Cerebellar nuclear complex (tissue), 1 donor: ENCODE data around the gene MYO5C.
A peak's percentile ranks its signal among the peaks of the same experiment; 100 is the strongest.
"Not testable (repeated sequence)": the region's sequence is repeated elsewhere in the genome, so short reads cannot be mapped to it uniquely, and the experiment has no call there.

Experiments
- DNase-seq, 2 experiments: peaks; one replicate each; lab custom pipeline; 2025; lab: John Stamatoyannopoulos, UW

MYO5C gene

GRCh38 chr15:52306270-52306669, 10.7 kb upstream of the MYO5C start:
- no peak for DNase-seq

DNA sequence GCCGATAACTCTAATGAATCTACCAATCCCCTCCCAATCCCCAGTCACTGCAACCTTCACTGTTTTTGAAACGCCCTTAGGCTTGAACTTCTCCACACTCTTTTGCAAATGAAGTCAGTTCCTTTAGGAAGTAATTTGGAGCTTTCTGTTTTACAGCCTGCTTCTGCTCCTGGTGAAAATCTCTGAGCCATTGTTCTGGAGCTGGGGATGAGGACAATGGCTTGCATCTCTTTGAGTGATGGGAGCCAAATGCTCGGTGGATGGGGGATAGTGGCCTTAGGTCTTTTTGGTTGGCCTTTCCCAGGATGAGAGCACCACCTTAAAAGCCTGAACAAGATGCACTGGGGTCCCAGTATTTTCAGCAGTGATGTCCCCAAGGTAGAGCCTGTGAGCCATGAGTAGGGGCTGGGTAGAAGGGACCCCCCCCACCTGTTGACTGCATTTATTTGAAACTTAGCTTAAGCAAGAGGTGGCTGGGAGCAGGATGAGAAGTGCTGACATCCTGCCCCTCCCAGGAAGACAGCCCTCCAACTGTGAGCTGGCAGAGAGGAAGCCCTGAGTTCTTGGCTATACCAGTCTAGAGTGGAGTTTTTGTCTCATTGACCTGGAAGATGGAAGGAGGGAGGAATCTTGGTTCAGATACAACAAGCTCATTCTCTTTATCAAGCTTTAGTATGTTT, 7.6 kb upstream of the MYO5C start:
- no peak for DNase-seq

GRCh38 chr15:52301265-52301847, 5.8 kb upstream of the MYO5C start:
- DNase-seq = no peak

DNA sequence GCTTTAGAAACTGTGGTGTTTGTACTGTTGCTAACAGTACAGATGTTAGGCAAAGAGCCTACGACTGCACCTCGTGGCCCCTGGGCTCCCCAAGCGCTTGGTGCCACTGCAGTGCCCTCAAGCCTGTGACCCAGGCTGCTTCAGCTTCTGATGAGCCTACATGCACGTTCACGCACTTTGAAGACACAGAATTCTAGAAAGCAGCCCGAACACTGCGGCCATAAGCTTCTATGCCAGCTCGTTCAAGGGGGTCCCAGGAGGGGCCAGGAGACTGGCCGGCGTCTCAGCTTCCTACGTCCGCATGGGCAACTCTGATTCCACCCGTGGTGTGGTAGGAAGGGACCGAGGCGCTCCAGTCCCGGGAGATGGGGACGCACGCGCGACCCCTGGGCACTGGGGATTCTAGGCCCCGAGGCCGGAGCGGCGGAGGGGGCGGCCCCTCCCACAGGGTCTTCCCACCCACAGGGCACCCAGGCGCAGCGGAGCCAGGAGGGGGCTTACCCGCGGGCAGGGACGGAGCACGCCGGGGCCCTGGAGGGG, 653 bp downstream of the MYO5C start:
- DNase-seq = no peak

GRCh38 chr15:52292780-52293392, 2.7 kb downstream of the MYO5C start:
- DNase-seq = no peak

DNA sequence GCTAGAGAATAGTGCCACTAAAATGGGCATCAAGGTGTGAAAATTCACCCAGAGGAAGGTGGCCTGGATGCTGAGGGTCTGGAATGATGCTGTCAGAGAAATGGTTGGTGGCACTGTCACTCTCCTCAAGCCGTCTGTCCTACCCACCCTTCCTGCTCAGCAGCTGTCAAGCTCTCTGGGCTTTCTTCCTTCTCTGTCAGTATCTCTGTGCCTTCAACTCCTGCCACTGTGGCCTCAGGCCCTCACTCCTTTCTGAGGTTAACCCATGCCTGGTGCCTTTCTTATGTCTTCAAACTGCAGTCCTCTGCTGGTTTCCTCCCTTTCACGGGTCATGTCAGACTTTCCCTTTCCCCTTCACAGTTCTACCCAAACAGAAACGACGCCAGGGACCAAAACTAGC, 4.4 kb downstream of the MYO5C start:
- no peak for DNase-seq

GRCh38 chr15:52290800-52291199, 4.8 kb downstream of the MYO5C start:
- no peak for DNase-seq

DNA sequence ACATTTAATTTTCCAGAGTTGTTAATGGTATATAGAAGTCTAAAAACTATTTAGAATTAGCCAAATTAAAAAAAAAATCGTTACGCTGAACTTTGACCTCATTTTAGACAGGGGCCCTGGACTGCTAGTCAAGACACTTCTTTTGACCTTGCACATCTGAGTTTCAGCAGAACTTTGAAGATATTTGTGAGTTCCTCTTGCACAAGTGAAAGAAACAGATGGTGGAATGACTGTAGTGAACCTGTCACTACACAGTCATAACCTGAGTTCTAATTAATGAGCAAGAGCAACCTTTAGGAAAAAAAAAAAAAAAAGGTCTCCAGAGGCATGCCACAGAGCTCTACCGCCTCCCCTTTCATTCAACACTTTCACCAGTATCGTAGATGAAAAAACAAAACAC, 5.3 kb downstream of the MYO5C start:
- DNase-seq = no peak

DNA sequence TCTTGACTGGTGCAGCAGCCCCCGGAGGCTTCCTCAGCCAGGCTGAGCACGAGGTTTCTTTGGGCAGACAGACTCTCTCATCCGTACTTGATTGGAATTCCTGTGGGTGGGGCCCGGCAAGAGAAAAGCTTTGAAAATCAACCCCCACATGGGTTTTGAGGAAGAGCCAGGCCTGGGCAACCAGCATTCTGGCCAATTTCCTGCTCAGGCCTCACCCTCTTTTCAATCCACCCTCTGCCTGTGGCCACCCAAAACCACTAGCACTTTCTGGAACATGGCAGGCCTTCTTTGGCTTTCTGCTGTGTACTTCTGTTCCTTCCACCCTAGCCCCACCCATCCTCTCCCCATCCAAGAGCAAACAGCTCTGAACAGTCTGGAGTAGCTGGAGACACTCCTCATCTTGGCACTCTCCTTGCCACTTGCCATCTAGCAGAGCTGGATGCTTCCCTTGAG, 5.9 kb downstream of the MYO5C start:
- DNase-seq = no peak

DNA sequence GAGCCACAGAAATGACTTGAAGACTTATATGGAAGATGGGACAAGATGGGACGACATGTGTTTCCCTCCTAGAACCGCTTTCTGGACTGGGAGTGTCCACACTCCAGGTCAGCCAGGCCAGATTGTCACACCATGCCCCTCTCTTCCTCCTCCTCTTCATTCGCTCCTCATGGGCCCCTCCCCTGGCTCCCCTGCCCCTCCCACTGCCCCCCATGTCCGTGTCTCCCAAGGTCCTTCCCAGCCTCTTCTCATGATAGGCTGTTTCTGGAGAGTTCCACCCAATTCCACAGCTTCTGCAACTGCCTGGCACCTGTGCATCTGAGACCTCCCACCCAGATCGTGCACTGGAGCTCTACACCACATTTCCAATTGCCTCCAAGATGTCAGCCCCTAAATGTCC, 6.6 kb downstream of the MYO5C start:
- DNase-seq = no peak

GRCh38 chr15:52288051-52288942, 7.3 kb downstream of the MYO5C start:
- no peak for DNase-seq

GRCh38 chr15:52287114-52287513, 8.5 kb downstream of the MYO5C start:
- no peak for DNase-seq

GRCh38 chr15:52285941-52286340, 9.7 kb downstream of the MYO5C start:
- not testable (repeated sequence) for DNase-seq

DNA sequence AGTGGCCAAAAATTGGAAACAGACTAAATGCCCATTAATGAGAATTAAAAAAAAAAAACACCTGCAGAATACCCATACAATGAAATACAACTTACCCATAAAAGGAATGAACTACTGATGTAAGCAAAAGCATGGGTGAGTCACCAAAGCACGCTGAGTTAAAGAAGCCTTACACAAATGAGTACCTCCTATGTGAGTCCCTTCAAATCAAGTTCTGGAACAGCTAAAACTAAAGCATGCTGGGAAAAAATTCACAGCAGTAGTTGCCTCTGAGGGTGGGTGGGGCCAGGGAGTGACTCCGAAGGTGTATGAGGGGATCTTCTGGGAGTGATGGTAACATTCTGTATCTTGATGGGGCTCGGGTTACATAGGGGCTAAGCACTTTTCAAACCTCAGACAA, 11.4 kb downstream of the MYO5C start:
- no peak for DNase-seq

- DNase-seq = no peak
Measured at GRCh38 chr15:52283281-52283680, 12.3 kb downstream of the MYO5C start.

- no peak for DNase-seq
Measured at GRCh38 chr15:52282418-52282817, 13.2 kb downstream of the MYO5C start.

DNA sequence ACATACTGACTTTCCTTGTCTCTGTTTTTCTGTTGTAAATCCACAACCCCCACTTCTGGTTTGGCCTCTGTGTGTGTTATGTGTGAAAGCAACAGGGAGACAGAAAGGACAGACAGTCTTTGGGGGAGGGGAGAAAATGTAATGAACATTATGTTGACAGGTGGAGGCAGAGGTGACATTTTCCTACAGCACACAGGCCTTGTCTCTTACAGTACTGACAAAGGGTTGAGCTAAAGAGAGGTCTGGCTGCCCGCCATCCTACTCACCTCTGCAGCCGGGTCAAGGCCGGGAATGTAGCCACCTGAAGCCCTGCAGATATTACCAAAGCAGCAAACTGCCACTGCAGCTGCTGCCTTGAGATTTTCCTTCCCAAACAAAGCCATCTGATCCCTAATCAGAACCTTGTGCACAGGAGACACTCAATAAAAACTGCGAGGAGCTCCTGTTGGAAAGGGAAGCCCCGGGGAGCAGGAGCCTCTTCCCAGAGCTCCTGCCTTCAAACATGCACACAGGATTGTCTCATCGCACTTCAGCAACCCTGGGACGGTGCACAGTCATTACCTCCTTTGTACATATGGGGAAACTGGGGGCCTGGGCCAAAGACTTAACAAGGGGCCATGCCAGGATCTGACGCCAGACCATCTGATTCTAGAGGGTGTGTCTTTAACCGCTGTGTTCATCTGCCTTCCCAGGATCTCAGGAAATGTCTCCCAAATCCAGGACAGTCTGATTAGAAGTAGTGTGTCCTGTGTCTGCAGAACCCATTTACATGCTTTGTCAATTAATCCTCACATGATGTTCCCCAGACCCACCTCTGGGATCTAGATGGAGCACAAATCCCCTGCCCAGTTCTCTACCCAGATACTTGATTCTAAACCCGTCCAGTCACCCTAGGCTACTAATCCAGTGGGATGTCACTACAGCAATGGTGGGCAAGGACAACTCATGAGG, 14.2 kb downstream of the MYO5C start:
- DNase-seq = peak in 1 of 2 experiments; percentile 29

DNA sequence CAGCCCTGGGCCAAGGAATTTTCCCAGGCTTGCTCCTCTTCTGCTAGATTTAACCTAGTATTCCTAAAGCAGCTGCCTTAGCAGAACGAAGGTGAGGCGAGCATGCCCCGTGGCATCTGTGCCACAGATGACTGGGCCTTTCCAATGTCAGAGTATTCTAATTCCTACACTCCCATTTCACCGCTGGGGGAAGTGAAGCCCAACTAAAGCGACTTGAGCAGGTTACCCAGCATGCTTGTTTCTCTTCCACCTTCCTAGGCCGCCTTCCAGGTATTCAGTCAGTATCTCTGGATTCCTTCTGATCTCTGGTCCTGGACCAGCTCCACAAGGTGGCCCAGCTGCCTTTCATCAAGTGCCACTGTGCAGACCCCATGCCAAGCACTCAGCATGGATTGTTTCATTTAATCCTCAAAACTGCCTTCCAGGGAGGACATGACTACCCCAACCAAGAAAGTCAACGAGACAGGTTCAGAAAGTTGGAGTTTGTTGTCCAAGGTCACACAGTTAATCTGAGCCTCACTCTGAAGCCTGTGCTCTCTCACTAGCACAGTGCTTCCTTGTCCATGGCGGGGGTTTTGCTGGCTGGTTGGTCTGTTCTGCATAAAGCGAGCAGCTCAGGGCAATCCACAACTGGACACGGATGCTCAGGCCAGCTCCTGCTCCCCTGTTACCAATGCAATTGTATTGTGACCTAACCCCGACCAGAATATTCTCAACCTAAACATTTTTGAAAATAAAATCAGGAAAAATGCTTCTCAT, 15.1 kb downstream of the MYO5C start:
- DNase-seq = no peak

GRCh38 chr15:52278636-52279367, 16.8 kb downstream of the MYO5C start:
- peak; percentile 42 to 76 for DNase-seq

- DNase-seq = no peak
Measured at GRCh38 chr15:52278135-52278534, 17.5 kb downstream of the MYO5C start.
